H1 (cell line): ENCODE measurements around the gene MAML3. TPM values are rescaled to one million over a fixed set of nuclear protein-coding genes. Genes with fewer than 3 reads are reported as not detected.

Experiments
- CTCF ChIA-PET: fragments of 300-600 bp; sonication (Branson Sonifier 250); formaldehyde crosslinking; loops from one replicate; lab custom pipeline; 2021; ENCODE audit not compliant: partially characterized antibody; lab: Charles Lee
- POLR2A ChIA-PET: fragments of 300-600 bp; sonication (Branson Sonifier 250); formaldehyde crosslinking; loops from one replicate; lab custom pipeline; 2021; ENCODE audit warnings: inconsistent platforms; ENCODE audit not compliant: partially characterized antibody; lab: Charles Lee
- DNase-seq, 2 experiments: peaks; one replicate each; pipeline versions ENCODE4 v3.0.0 to v3.0.0-alpha.2; 2010 to 2022; ENCODE audit warnings: low spot score in 2 of 2, low read depth in 1 of 2, mixed read lengths in 1 of 2
- FAIRE-seq: peaks from 2 replicates; lab custom pipeline; 2011; peaks lifted over from hg19 to GRCh38; lab: Jason Lieb, UNC
- H2AFZ ChIP-seq: 2 replicates; pipeline ENCODE4 v1.8.1; 2012; ENCODE audit warnings: low read length, inconsistent platforms
- H2AK5ac ChIP-seq: 2 replicates; pipeline ENCODE4 v1.6.1; 2013; ENCODE audit warnings: low read depth, low read length
- H2BK120ac ChIP-seq: replicated peaks from 2 replicates; pipeline ENCODE3; 2013; ENCODE audit warnings: low read depth, low read length, inconsistent platforms
- H2BK12ac ChIP-seq: 2 replicates; pipeline ENCODE4 v1.6.1; 2013; ENCODE audit warnings: low read depth, low read length
- H2BK15ac ChIP-seq: 2 replicates; pipeline ENCODE4 v1.6.1; 2013; ENCODE audit warnings: low read length
- H2BK20ac ChIP-seq: 2 replicates; pipeline ENCODE4 v1.6.1; 2013; ENCODE audit warnings: low read length
- H2BK5ac ChIP-seq: 2 replicates; pipeline ENCODE4 v1.6.1; 2013; ENCODE audit warnings: low read depth, low read length
- H3K14ac ChIP-seq: 2 replicates; pipeline ENCODE4 v1.6.1; 2013; ENCODE audit warnings: inconsistent platforms; ENCODE audit not compliant: insufficient read length
- H3K18ac ChIP-seq: 2 replicates; pipeline ENCODE4 v1.6.1; 2013; ENCODE audit warnings: low read length; ENCODE audit errors: extremely low read depth
- H3K23ac ChIP-seq: 2 replicates; pipeline ENCODE4 v1.6.1; 2013; ENCODE audit warnings: inconsistent platforms; ENCODE audit not compliant: insufficient read length
- H3K23me2 ChIP-seq: 2 replicates; pipeline ENCODE4 v1.6.1; 2013; ENCODE audit warnings: low read depth, low read length
- H3K27ac ChIP-seq: 2 replicates; pipeline ENCODE4 v1.6.1; 2011; ENCODE audit warnings: low read depth, low read length, inconsistent platforms
- H3K27me3 ChIP-seq, 4 experiments: replicated peaks in 1 of 4; 1 replicate in 1 of 4; 2 replicates in 3 of 4; pipeline versions ENCODE4 v1.6.1 to v1.8.1; 2011 to 2013; ENCODE audit warnings: low read length in 3 of 4, mild to moderate bottlenecking in 3 of 4, inconsistent platforms in 2 of 4, mixed read lengths in 2 of 4, moderate library complexity in 1 of 4; ENCODE audit not compliant: control insufficient read depth in 3 of 4, insufficient read depth in 3 of 4; ENCODE audit errors: extremely low read depth in 1 of 4
- H3K36me3 ChIP-seq, 4 experiments: 2 replicates each; pipeline versions ENCODE4 v1.6.1 to v1.8.1; 2011 to 2013; ENCODE audit warnings: mild to moderate bottlenecking in 4 of 4, low read length in 3 of 4, moderate library complexity in 2 of 4, control low read depth in 1 of 4, inconsistent platforms in 1 of 4; ENCODE audit not compliant: insufficient read depth in 4 of 4, control insufficient read depth in 2 of 4
- H3K4ac ChIP-seq: replicated peaks from 2 replicates; pipeline ENCODE3; 2013; ENCODE audit warnings: low read length, low read depth, mixed read lengths, inconsistent platforms; ENCODE audit not compliant: insufficient read length
- H3K4me1 ChIP-seq, 4 experiments: replicated peaks in 1 of 4; 1 replicate in 1 of 4; 2 replicates in 3 of 4; pipeline versions ENCODE4 v1.6.1 to v1.8.1; 2011 to 2013; ENCODE audit warnings: low read length in 3 of 4, inconsistent platforms in 2 of 4, mixed read lengths in 1 of 4; ENCODE audit not compliant: insufficient read depth in 4 of 4, control insufficient read depth in 3 of 4
- H3K4me2 ChIP-seq, 2 experiments: 2 replicates each; pipeline versions ENCODE4 v1.6.1 to v1.8.1; 2011 to 2013; ENCODE audit warnings: low read depth in 2 of 2, low read length in 2 of 2, control low read depth in 1 of 2, inconsistent platforms in 1 of 2, mild to moderate bottlenecking in 1 of 2; ENCODE audit not compliant: insufficient read depth in 1 of 2
- H3K4me3 ChIP-seq, 4 experiments: fragments of 200-600, 300-600 bp in 1 of 4; sonication (generic), shearing (Covaris generic), sonication (Bioruptor Twin) in 1 of 4; 2 replicates each; pipeline versions ENCODE4 v1.5.1 to v1.8.1; 2011 to 2016; ENCODE audit warnings: low read length in 4 of 4, low read depth in 3 of 4, control low read depth in 2 of 4, inconsistent platforms in 2 of 4, mild to moderate bottlenecking in 2 of 4, mixed read lengths in 1 of 4, moderate library complexity in 1 of 4; ENCODE audit not compliant: insufficient read depth in 2 of 4; ENCODE audit errors: extremely low read depth in 1 of 4
- H3K56ac ChIP-seq: replicated peaks from 2 replicates; pipeline ENCODE3; 2013; ENCODE audit warnings: low read depth, mild to moderate bottlenecking, mixed read lengths, low read length, inconsistent platforms; ENCODE audit not compliant: insufficient read length
- H3K79me1 ChIP-seq: 2 replicates; pipeline ENCODE4 v1.6.1; 2013; ENCODE audit warnings: low read depth, low read length, control low read depth
- H3K79me2 ChIP-seq, 2 experiments: 2 replicates each; pipeline versions ENCODE4 v1.6.1 to v1.8.1; 2012 to 2013; ENCODE audit warnings: low read length in 2 of 2, mild to moderate bottlenecking in 2 of 2, inconsistent platforms in 1 of 2; ENCODE audit not compliant: insufficient read depth in 2 of 2, control insufficient read depth in 1 of 2
- H3K9ac ChIP-seq, 4 experiments: replicated peaks in 1 of 4; 1 replicate in 1 of 4; 2 replicates in 3 of 4; pipeline versions ENCODE4 v1.6.1 to v1.8.1; 2011 to 2013; ENCODE audit warnings: low read depth in 3 of 4, low read length in 3 of 4, control low read depth in 2 of 4, mild to moderate bottlenecking in 2 of 4, moderate library complexity in 2 of 4, inconsistent platforms in 1 of 4; ENCODE audit errors: extremely low read depth in 1 of 4
- H3K9me3 ChIP-seq, 2 experiments: 2 replicates each; pipeline versions ENCODE4 v1.6.1 to v1.8.1; 2012 to 2013; ENCODE audit warnings: mild to moderate bottlenecking in 2 of 2, moderate library complexity in 2 of 2, control low read depth in 1 of 2, inconsistent platforms in 1 of 2, low read depth in 1 of 2, low read length in 1 of 2, mixed read lengths in 1 of 2; ENCODE audit not compliant: insufficient read depth in 2 of 2
- H4K20me1 ChIP-seq, 2 experiments: replicated peaks in 1 of 2; 2 replicates each; pipeline versions ENCODE3 to v1.8.1; 2011 to 2013; ENCODE audit warnings: inconsistent platforms in 2 of 2, low read length in 2 of 2, mild to moderate bottlenecking in 1 of 2; ENCODE audit not compliant: insufficient read depth in 2 of 2, control insufficient read depth in 1 of 2
- H4K5ac ChIP-seq: 2 replicates; pipeline ENCODE4 v1.6.1; 2013; ENCODE audit warnings: low read length, low read depth, mixed read lengths, inconsistent platforms; ENCODE audit not compliant: insufficient read length
- H4K8ac ChIP-seq: 2 replicates; pipeline ENCODE4 v1.8.0; 2013; ENCODE audit warnings: mild to moderate bottlenecking, moderate library complexity, low read length, inconsistent platforms; ENCODE audit not compliant: insufficient read depth; ENCODE audit errors: extremely low read depth
- H4K91ac ChIP-seq: replicated peaks from 2 replicates; pipeline ENCODE3; 2013; ENCODE audit warnings: low read length, mixed read lengths, inconsistent platforms; ENCODE audit not compliant: insufficient read length
- BCL11A ChIP-seq, 2 experiments: IDR thresholded peaks; one replicate each; pipeline ENCODE4 v1.6.1; 2011; ENCODE audit warnings: low read depth in 2 of 2, low read length in 2 of 2, mild to moderate bottlenecking in 2 of 2
- CEBPB ChIP-seq: IDR thresholded peaks from 2 replicates; pipeline ENCODE4 v1.6.1; 2012; ENCODE audit warnings: low read depth, low read length
- CHD2 ChIP-seq: IDR thresholded peaks from 2 replicates; pipeline ENCODE4 v1.6.1; 2012; ENCODE audit warnings: low read length, improper control_type of control experiment
- KDM4A ChIP-seq: IDR thresholded peaks from one replicate; pipeline ENCODE4 v1.7.1; 2012; ENCODE audit warnings: low read depth, mild to moderate bottlenecking, moderate library complexity, low read length, inconsistent platforms; ENCODE audit not compliant: severe bottlenecking
- KDM5A ChIP-seq: fragments of 200-600 bp; IDR thresholded peaks from 2 replicates; pipeline ENCODE4 v1.7.1; 2012; ENCODE audit warnings: mild to moderate bottlenecking, low read length, inconsistent platforms, mixed read lengths
- MAX ChIP-seq: IDR thresholded peaks from 2 replicates; pipeline ENCODE4 v1.6.1; 2012; ENCODE audit warnings: inconsistent platforms
- NANOG ChIP-seq: IDR thresholded peaks from 2 replicates; pipeline ENCODE4 v1.6.1; 2011; ENCODE audit warnings: low read length, low read depth, mild to moderate bottlenecking, inconsistent platforms; ENCODE audit not compliant: insufficient read depth, poor library complexity, severe bottlenecking
- RNF2 ChIP-seq: fragments of 200-900, 300-1000 bp; sonication (generic); IDR thresholded peaks from 2 replicates; pipeline ENCODE4 v1.7.1; 2016; ENCODE audit warnings: borderline replicate concordance, low read depth, mild to moderate bottlenecking, antibody characterized with exemption, low read length; ENCODE audit not compliant: poor library complexity, severe bottlenecking; ENCODE audit errors: missing control alignments
- SIRT6 ChIP-seq: IDR thresholded peaks from one replicate; pipeline ENCODE4 v1.7.1; 2012; ENCODE audit warnings: low read length, inconsistent platforms
- TAF7 ChIP-seq: optimal IDR thresholded peaks from 2 replicates; pipeline ENCODE3; 2011; ENCODE audit warnings: low read depth, mild to moderate bottlenecking, inconsistent platforms, low read length, moderate library complexity, borderline replicate concordance
- YY1 ChIP-seq: IDR thresholded peaks from 2 replicates; pipeline ENCODE4 v1.6.1; 2011; ENCODE audit warnings: low read depth, mild to moderate bottlenecking, low read length
- WGBS, 2 experiments: shearing (Covaris generic) in 1 of 2; methylation state at CpG; one replicate each; pipeline versions ENCODE4 v1.1.6 to v1.1.7; 2013 to 2015; ENCODE audit warnings: low lambda C conversion rate in 2 of 2, mixed read lengths in 2 of 2, inconsistent platforms in 1 of 2, low coverage in 1 of 2, missing lambda C conversion rate in 1 of 2; ENCODE audit not compliant: insufficient replicate concordance in 2 of 2, insufficient coverage in 1 of 2, insufficient read length in 1 of 2; ENCODE audit errors: extremely low coverage in 1 of 2, missing lambda C conversion rate in 1 of 2; 5-methylcytosine and 5-hydroxymethylcytosine counted together
- polyA plus RNA-seq, 7 experiments: library from polyadenylated mRNA; depleted of rRNA in 3 of 7; stranded (reverse) in 5 of 7; unstranded in 2 of 7; fragments of >200 nt in 5 of 7; fragments of 200-250 nt in 2 of 7; gene quantifications; 1 replicate in 5 of 7; 2 replicates in 1 of 7; 4 replicates in 1 of 7; pipeline versions ENCODE4 v1.2.1 to v1.2.3, GENCODE V29; 2011 to 2013; ENCODE audit warnings: missing spikeins in 2 of 7, mixed read lengths in 2 of 7
- total RNA-seq: library from RNA; stranded (reverse); fragmentation: NEBNext Ultra II Directional; extraction: Animal tissue kit (Norgen Biotek cat#: 25700); gene quantifications from 2 replicates; pipeline ENCODE4 v1.2.1, GENCODE V29; 2021

MAML3 gene
- total and polyA plus RNA-seq, 2 of the 8 experiments (the other 6 are each of a cell fraction or from before 2014, with no cell fraction given) = 2.1 to 5.7 TPM

- FAIRE-seq (no peak), DNase-seq (no peak)
- H3K23me2 ChIP-seq = no peaks in the 10 kb centered on the region
- H4K91ac ChIP-seq = no peak overlapping the region
- no peaks in the 10 kb centered on the region for H3K79me2 ChIP-seq
- H3K14ac ChIP-seq = no peak overlapping the region
- no peak overlapping the region for H2BK20ac ChIP-seq
- H3K4me2 ChIP-seq = no peak overlapping the region
- H3K4me1 ChIP-seq = peaks cover 0 to 2% (median 0%) of the 10 kb centered on the region in 4 experiments; a peak in 1 of 7 replicates
- H3K23ac ChIP-seq = no peak overlapping the region
- no peak overlapping the region for H2BK12ac ChIP-seq
- ChIA-PET POLR2A (interaction anchor here (1.3 kb wide), 1 partner anchor 176 kb away, joined by 3 read pairs; no protein-coding TSS in a partner anchor), CTCF (interaction anchor here (0.9 to 1.0 kb wide), 2 partner anchors 10 to 12 kb away, joined by 3 read pairs; no protein-coding TSS in a partner anchor)
- no peak overlapping the region for H2AK5ac ChIP-seq
- no peak overlapping the region for H4K8ac ChIP-seq
- 89% methylated on average over 3 of the region's 3 CpGs; no CpG with 5 or more reads in 1 of the 2 experiments for WGBS, 2 experiments
- H2BK5ac ChIP-seq = no peak overlapping the region
- no peaks in the 10 kb centered on the region for H3K79me1 ChIP-seq
- no peak overlapping the region for H3K9ac ChIP-seq
- H2BK15ac ChIP-seq = no peak overlapping the region
- no peak overlapping the region for H3K4ac ChIP-seq
- H3K56ac ChIP-seq = no peak overlapping the region
- no peak overlapping the region for H3K4me3 ChIP-seq
- H3K36me3 ChIP-seq = no peaks in the 10 kb centered on the region
- no peaks in the 10 kb centered on the region for H4K20me1 ChIP-seq
- H2BK120ac ChIP-seq = no peak overlapping the region
- H3K9me3 ChIP-seq = no peaks in the 10 kb centered on the region
- no peak overlapping the region for H3K18ac ChIP-seq
- H3K27me3 ChIP-seq = no peaks in the 10 kb centered on the region
- H2AFZ ChIP-seq = no peak overlapping the region
- H4K5ac ChIP-seq = no peak overlapping the region
- no peak overlapping the region for H3K27ac ChIP-seq
- TF ChIP-seq YY1 (no peak), NANOG (no peak), RNF2 (no peak), SIRT6 (no peak), TAF7 (no peak), CHD2 (no peak), KDM5A (no peak), CEBPB (no peak), BCL11A (IDR thresholded peaks at IDR 0.05; ENCODE audit: low read depth in 2 of 2, low read length in 2 of 2) (no peak), MAX (no peak), KDM4A (no peak)
Observed at GRCh38 chr4:140061659-140062289, 92.2 kb downstream of the MAML3 start.
